Left lung (tissue), 10 donors: ENCODE measurements around the gene MYBPC3. TPM values are rescaled to one million over a fixed set of nuclear protein-coding genes. Genes with fewer than 3 reads are reported as not detected.

Experiments used
- ATAC-seq: fragments of 200-7000 bp; cut with Tn5 transposase; one replicate; pipeline ENCODE4 v1.9.1; 2020; ENCODE audit warnings: moderate library complexity
- DNase-seq, 4 donors: peaks; one replicate each; pipeline ENCODE4 v3.0.0-alpha.2; 2013 to 2020
- H3K27ac ChIP-seq, 2 donors: fragments of 200-600 bp; sonication (generic) in 1 of 2; one replicate each; pipeline versions ENCODE4 v1.5.0 to v1.8.0; 2020 to 2021
- H3K27me3 ChIP-seq, 2 donors: fragments of 200-600 bp; sonication (generic) in 1 of 2; one replicate each; pipeline versions ENCODE4 v1.5.0 to v1.8.0; 2020 to 2021
- H3K36me3 ChIP-seq, 2 donors: fragments of 200-600 bp; sonication (generic) in 1 of 2; one replicate each; pipeline versions ENCODE4 v1.5.0 to v1.8.0; 2020 to 2021
- H3K4me1 ChIP-seq, 2 donors: fragments of 200-600 bp; one replicate each; pipeline ENCODE4 v1.8.0; 2021
- H3K4me3 ChIP-seq, 2 donors: fragments of 200-600 bp; sonication (generic) in 1 of 2; one replicate each; pipeline versions ENCODE4 v1.5.0 to v1.8.0; 2020 to 2021; ENCODE audit warnings: mild to moderate bottlenecking in 1 of 2
- H3K9me3 ChIP-seq, 2 donors: fragments of 200-600 bp; sonication (generic) in 1 of 2; one replicate each; pipeline versions ENCODE4 v1.5.0 to v1.8.0; 2020 to 2021
- CTCF ChIP-seq, 2 donors: fragments of 200-600 bp; sonication (generic) in 1 of 2; IDR thresholded peaks; one replicate each; pipeline versions ENCODE4 v1.5.0 to v1.8.0; 2021; ENCODE audit warnings: antibody characterized with exemption in 2 of 2
- intact Hi-C, 2 donors: fragments of 100-400 bp; cut with DNase I; formaldehyde crosslinking; loops; one replicate each; pipeline versions ENCODE4 v1.11.2 to v1.14.2; 2022
- polyA plus RNA-seq, 6 donors: library from polyadenylated mRNA; unstranded; fragments of 120-200 nt; gene quantifications; one replicate each; pipeline ENCODE4 v1.2.1, GENCODE V29; 2013; ENCODE audit not compliant: insufficient read length in 6 of 6
- total RNA-seq, 2 donors: library from RNA; stranded (reverse); fragmentation: NEBNext Ultra II Directional; extraction: Animal tissue kit (Norgen Biotek cat#: 25700); gene quantifications; one replicate each; pipeline ENCODE4 v1.2.1, GENCODE V29; 2021
- donor health status: DM: no; HTN: yes; CAD: no.
- donor health status: DM: no; HTN: no; CAD: no.

MYBPC3 gene
- total and polyA plus RNA-seq, 8 donors, result 0.06 to 2.0 (median 0.25) TPM; not detected in 3

GRCh38 chr11:47378010-47378835, 25.7 kb upstream of the MYBPC3 start, which contains the start of gene SPI1:
Gene SPI1 (minus strand): TSS chr11:47378547. CDS start chr11:47378353, 194 bp downstream.
- Histone ChIP-seq H3K9me3 (no peaks in the 10 kb centered on the region), H3K36me3 (peaks cover 0 to 35% of the 10 kb centered on the region in 2 donors), H3K4me3 (peak within 1 kb of the TSS; percentile 16 to 67), H3K27ac (peak within 1 kb of the TSS; percentile 65 to 93), H3K27me3 (no peaks in the 10 kb centered on the region), H3K4me1 (peaks cover 0 to 39% of the 10 kb centered on the region in 2 donors)
- no peak for TF ChIP-seq CTCF (IDR thresholded peaks at IDR 0.05)
- intact Hi-C loops, result loop anchor here in 1 of 2 donors (10.0 kb wide), 1 partner anchor 77 kb away; no protein-coding TSS in a partner anchor
- DNase-seq (peak in 2 of 4 donors; percentile 90 to 91), ATAC-seq (peak; percentile 54)

- Histone ChIP-seq H3K9me3 (no peaks in the 10 kb centered on the region), H3K27me3 (no peaks in the 10 kb centered on the region), H3K4me1 (peaks cover 0 to 39% of the 10 kb centered on the region in 2 donors), H3K36me3 (peaks cover 0 to 41% of the 10 kb centered on the region in 2 donors), H3K27ac (peak overlapping the region; percentile 65 to 93), H3K4me3 (peak overlapping the region; percentile 16 to 67)
- ATAC-seq, result peak; percentile 21
- intact Hi-C loops, result loop anchor here in 1 of 2 donors (10.0 kb wide), 1 partner anchor 77 kb away; no protein-coding TSS in a partner anchor
- DNase-seq, result peak in 2 of 4 donors; percentile 55 to 79
- TF ChIP-seq CTCF (IDR thresholded peaks at IDR 0.05), result no peak
Observed at GRCh38 chr11:47377571-47378009, 25.1 kb upstream of the MYBPC3 start.

- no peaks in the 10 kb centered on the region for H3K27me3 ChIP-seq
- H3K4me1 ChIP-seq, result peaks cover 0 to 43% of the 10 kb centered on the region in 2 donors
- peak overlapping the region; percentile 65 to 93 for H3K27ac ChIP-seq
- peaks cover 0 to 44% of the 10 kb centered on the region in 2 donors for H3K36me3 ChIP-seq
- peak overlapping the region; percentile 16 to 67 for H3K4me3 ChIP-seq
- intact Hi-C loops, result loop anchor here in 1 of 2 donors (10.0 kb wide), 1 partner anchor 78 kb away; no protein-coding TSS in a partner anchor
- TF ChIP-seq CTCF (IDR thresholded peaks at IDR 0.05), result no peak
- ATAC-seq (peak; percentile 71), DNase-seq (peak in 2 of 4 donors; percentile 84 to 94)
- H3K9me3 ChIP-seq, result no peaks in the 10 kb centered on the region
Observed at GRCh38 chr11:47376525-47377371, 24.2 kb upstream of the MYBPC3 start.

GRCh38 chr11:47376107-47376524, 23.6 kb upstream of the MYBPC3 start:
- Histone ChIP-seq H3K9me3 (no peaks in the 10 kb centered on the region), H3K4me3 (peak overlapping the region; percentile 16 to 67), H3K4me1 (peaks cover 0 to 43% of the 10 kb centered on the region in 2 donors), H3K27ac (peak overlapping the region in 1 of 2 donors; percentile 93), H3K27me3 (no peaks in the 10 kb centered on the region), H3K36me3 (peaks cover 0 to 50% of the 10 kb centered on the region in 2 donors)
- ATAC-seq (peak; percentile 5), DNase-seq (no peak)
- intact Hi-C loops, result loop anchor here in 1 of 2 donors (10.0 kb wide), 1 partner anchor 79 kb away; no protein-coding TSS in a partner anchor
- TF ChIP-seq CTCF (IDR thresholded peaks at IDR 0.05), result no peak
